PC-9 (cell line): ENCODE measurements around the gene TMEM178A. TPM values are rescaled to one million over a fixed set of nuclear protein-coding genes. Genes with fewer than 3 reads are reported as not detected.

Experiments used
- BruUV-seq: library from RNA; stranded (reverse); fragments of 400-500 nt; replicated peaks from 2 replicates; lab custom pipeline; 2021; lab: Mats Ljungman, UMichigan
- CTCF ChIA-PET: fragments of 300-600 bp; sonication (Branson Sonifier 250); formaldehyde crosslinking; loops from one replicate; lab custom pipeline; 2022; ENCODE audit warnings: antibody characterized with exemption; lab: Charles Lee
- POLR2A ChIA-PET: fragments of 300-600 bp; sonication (Branson Sonifier 250); formaldehyde crosslinking; loops from one replicate; lab custom pipeline; 2022; ENCODE audit warnings: antibody characterized with exemption; ENCODE audit not compliant: unreplicated experiment; lab: Charles Lee
- DNase-seq, 2 experiments: peaks; one replicate each; pipeline versions ENCODE4 v3.0.0 to v3.0.0-alpha.2; 2015 to 2022; ENCODE audit warnings: mixed read lengths in 1 of 2
- H2AFZ ChIP-seq: fragments of 200-600 bp; sonication (generic); 2 replicates; pipeline ENCODE4 v1.8.1; 2017; ENCODE audit warnings: antibody characterized with exemption
- H3F3A ChIP-seq: fragments of 200-600 bp; sonication (generic); 2 replicates; pipeline ENCODE4 v1.8.1; 2017; ENCODE audit warnings: antibody characterized with exemption, mild to moderate bottlenecking, low read depth; ENCODE audit not compliant: insufficient read depth
- H3K27ac ChIP-seq: fragments of 200-600 bp; sonication (generic); 2 replicates; pipeline ENCODE4 v1.6.1; 2016; ENCODE audit warnings: mixed run types
- H3K27me3 ChIP-seq: fragments of 200-600 bp; sonication (generic); 2 replicates; pipeline ENCODE4 v1.6.1; 2016; ENCODE audit warnings: low read depth, mixed run types; ENCODE audit not compliant: insufficient read depth
- H3K36me3 ChIP-seq: fragments of 200-600 bp; sonication (generic); 2 replicates; pipeline ENCODE4 v1.6.1; 2016; ENCODE audit warnings: low read depth, mixed run types
- H3K4me1 ChIP-seq: fragments of 200-600 bp; sonication (generic); replicated peaks from 2 replicates; pipeline ENCODE4 v1.6.1; 2016; ENCODE audit warnings: mixed run types; ENCODE audit not compliant: insufficient read depth
- H3K4me2 ChIP-seq: fragments of 200-600 bp; sonication (generic); 2 replicates; pipeline ENCODE4 v1.6.1; 2017; ENCODE audit warnings: mixed run types
- H3K4me3 ChIP-seq: fragments of 200-600 bp; sonication (generic); 2 replicates; pipeline ENCODE4 v1.6.1; 2016; ENCODE audit warnings: mixed run types
- H3K79me2 ChIP-seq: fragments of 200-600 bp; sonication (generic); 2 replicates; pipeline ENCODE4 v1.6.1; 2017; ENCODE audit warnings: low read depth, mixed run types
- H3K9me2 ChIP-seq: fragments of 200-600 bp; sonication (generic); 2 replicates; pipeline ENCODE4 v1.8.1; 2017; ENCODE audit warnings: mild to moderate bottlenecking; ENCODE audit not compliant: insufficient read depth
- H3K9me3 ChIP-seq: fragments of 200-600 bp; sonication (generic); 2 replicates; pipeline ENCODE4 v1.8.1; 2016; ENCODE audit warnings: low read depth; ENCODE audit not compliant: insufficient read depth
- H4K20me1 ChIP-seq: fragments of 200-600 bp; sonication (generic); 2 replicates; pipeline ENCODE4 v1.8.1; 2017; ENCODE audit not compliant: insufficient read depth
- EZH2 ChIP-seq: fragments of 200-600 bp; sonication (generic); IDR thresholded peaks from 2 replicates; pipeline ENCODE4 v1.8.0; 2017; ENCODE audit warnings: antibody characterized with exemption, low read depth
- intact Hi-C: fragments of 100-400 bp; cut with micrococcal nuclease; formaldehyde crosslinking; loops from one replicate; pipeline ENCODE4 v1.10.0; 2022; ENCODE audit not compliant: unreplicated experiment
- total RNA-seq: library from RNA; stranded (reverse); gene quantifications from 2 replicates; pipeline ENCODE4 v1.2.3, GENCODE V29; 2021
- TF ChIP-seq, protein P1 (sequence below): fragments of 200-600 bp; sonication (generic); conservative IDR thresholded peaks from 2 replicates; pipeline ENCODE4 v1.6.1; 2017; ENCODE audit warnings: mixed run types, antibody characterized with exemption, mild to moderate bottlenecking, moderate library complexity

The TMEM178A gene
- total RNA-seq, 1 experiment from 2014 or later, result 2.8 TPM

DNA sequence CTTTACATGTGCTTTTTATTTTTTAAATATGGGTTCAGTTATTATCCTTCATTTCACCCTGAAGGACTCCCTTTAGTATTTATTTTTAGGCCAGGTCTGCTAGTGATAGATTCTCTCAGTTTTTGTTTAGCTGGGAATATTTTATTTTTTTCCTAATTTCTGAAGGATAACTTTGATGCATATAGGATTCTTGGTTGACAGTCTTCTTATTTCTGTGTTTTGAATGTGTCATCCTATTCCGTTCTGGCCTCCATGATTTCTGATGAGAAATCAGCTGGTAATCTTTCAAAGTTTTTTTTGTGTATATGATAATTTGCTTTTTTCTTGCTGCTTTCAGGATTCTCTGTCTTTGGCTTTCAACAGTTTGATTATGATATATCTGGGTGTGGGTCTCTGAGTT lies 35.4 kb downstream of the TMEM178A start:
- BruUV-seq, result no TSS peak
- CTCF ChIA-PET, result interaction anchor here (0.5 kb wide), 1 partner anchor 821 kb away, joined by 4 read pairs; no protein-coding TSS in a partner anchor
- Histone ChIP-seq H3K4me3 (no peak overlapping the region), H3K9me2 (no peaks in the 10 kb centered on the region), H2AFZ (no peak overlapping the region), H3K27me3 (no peaks in the 10 kb centered on the region), H3K9me3 (peaks cover 19% of the 10 kb centered on the region), H3K4me1 (no peaks in the 10 kb centered on the region), H3K27ac (no peak overlapping the region), H4K20me1 (no peaks in the 10 kb centered on the region), H3K36me3 (no peaks in the 10 kb centered on the region), H3K4me2 (no peak overlapping the region), H3F3A (no peaks in the 10 kb centered on the region), H3K79me2 (no peaks in the 10 kb centered on the region)
- intact Hi-C loops, result no loop called here
- no peak for DNase-seq
- TF ChIP-seq EZH2, result no peak
- POLR2A ChIA-PET, result no interaction called here

DNA sequence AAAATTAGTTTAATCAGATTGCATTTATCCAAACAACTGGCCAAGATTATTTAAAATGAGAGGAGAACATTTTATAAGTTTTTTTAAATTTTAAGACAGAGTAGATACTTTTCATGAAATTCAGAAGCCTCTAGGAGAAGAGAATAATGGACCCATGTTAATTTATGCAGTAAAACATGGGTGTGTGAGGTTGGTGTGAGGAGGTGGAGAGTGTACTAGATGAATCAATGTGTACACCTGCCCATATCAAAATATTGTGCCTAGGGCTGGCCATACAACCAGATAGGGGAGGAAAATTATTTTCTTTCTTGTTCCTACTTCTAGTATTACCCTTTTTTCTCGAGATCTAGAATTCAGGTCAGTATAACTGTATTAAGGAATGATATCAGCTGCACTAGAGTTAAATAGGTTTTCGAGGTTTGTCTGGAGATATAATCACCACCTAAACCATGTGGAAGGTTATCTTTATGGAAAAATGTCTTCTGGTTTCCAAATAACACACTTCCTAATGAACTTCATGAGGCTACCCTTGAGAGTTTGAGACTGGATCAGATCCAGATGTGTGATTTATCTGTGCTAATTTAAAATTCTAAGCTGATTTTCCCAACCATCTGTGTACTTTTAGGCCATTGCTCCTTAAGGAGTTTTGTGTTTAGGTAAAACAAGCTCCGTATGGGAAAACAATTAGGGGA lies 37.6 kb downstream of the TMEM178A start:
- BruUV-seq, result no TSS peak

DNA sequence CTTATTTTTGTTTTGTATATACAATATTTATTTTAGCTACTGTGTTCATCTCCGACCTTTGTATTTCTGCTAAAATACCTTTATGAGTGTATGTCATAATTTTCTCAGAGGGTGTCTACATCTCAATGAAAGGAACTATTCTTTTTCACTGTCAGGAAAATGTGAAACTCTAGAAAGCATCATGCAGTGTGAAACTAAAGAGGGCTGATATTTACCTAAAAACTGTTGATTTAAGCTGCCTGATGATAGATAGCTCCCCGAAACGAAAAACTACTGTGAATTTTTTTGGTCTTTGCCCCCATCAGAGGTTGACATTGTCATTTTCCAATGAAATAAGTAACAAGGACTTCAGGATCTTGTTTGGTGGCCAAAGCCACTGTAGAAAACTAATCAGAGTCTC lies 38.8 kb downstream of the TMEM178A start:
- H3K36me3 ChIP-seq, result no peaks in the 10 kb centered on the region
- BruUV-seq, result no TSS peak
- H3K79me2 ChIP-seq, result no peaks in the 10 kb centered on the region
- no peak overlapping the region for H3K4me2 ChIP-seq
- H4K20me1 ChIP-seq, result no peaks in the 10 kb centered on the region
- CTCF ChIA-PET, result interaction anchor here (0.6 to 0.7 kb wide), 2 partner anchors 18 to 1133 kb away, joined by 3 to 4 read pairs; no protein-coding TSS in a partner anchor
- no peaks in the 10 kb centered on the region for H3K4me1 ChIP-seq
- no peak for TF ChIP-seq EZH2
- TF ChIP-seq, protein P1, sequence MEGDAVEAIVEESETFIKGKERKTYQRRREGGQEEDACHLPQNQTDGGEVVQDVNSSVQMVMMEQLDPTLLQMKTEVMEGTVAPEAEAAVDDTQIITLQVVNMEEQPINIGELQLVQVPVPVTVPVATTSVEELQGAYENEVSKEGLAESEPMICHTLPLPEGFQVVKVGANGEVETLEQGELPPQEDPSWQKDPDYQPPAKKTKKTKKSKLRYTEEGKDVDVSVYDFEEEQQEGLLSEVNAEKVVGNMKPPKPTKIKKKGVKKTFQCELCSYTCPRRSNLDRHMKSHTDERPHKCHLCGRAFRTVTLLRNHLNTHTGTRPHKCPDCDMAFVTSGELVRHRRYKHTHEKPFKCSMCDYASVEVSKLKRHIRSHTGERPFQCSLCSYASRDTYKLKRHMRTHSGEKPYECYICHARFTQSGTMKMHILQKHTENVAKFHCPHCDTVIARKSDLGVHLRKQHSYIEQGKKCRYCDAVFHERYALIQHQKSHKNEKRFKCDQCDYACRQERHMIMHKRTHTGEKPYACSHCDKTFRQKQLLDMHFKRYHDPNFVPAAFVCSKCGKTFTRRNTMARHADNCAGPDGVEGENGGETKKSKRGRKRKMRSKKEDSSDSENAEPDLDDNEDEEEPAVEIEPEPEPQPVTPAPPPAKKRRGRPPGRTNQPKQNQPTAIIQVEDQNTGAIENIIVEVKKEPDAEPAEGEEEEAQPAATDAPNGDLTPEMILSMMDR, result no peak
- no peaks in the 10 kb centered on the region for H3F3A ChIP-seq
- no peak overlapping the region for H3K4me3 ChIP-seq
- no peak overlapping the region for H2AFZ ChIP-seq
- DNase-seq, result no peak
- POLR2A ChIA-PET, result interaction anchor here (0.5 kb wide), 1 partner anchor 168 kb away, joined by 4 read pairs; no protein-coding TSS in a partner anchor
- H3K9me3 ChIP-seq, result peaks cover 19% of the 10 kb centered on the region
- no peaks in the 10 kb centered on the region for H3K27me3 ChIP-seq
- H3K9me2 ChIP-seq, result no peaks in the 10 kb centered on the region
- no peak overlapping the region for H3K27ac ChIP-seq
- intact Hi-C loops, result no loop called here

More for the DNA sequence above, 37.6 kb downstream of the TMEM178A start:
- no peaks in the 10 kb centered on the region for H4K20me1 ChIP-seq
- no peak overlapping the region for H2AFZ ChIP-seq
- no peaks in the 10 kb centered on the region for H3K27me3 ChIP-seq
- no peaks in the 10 kb centered on the region for H3K79me2 ChIP-seq
- no peak overlapping the region for H3K4me3 ChIP-seq
- no peaks in the 10 kb centered on the region for H3F3A ChIP-seq
- no peak for DNase-seq
- no peaks in the 10 kb centered on the region for H3K9me2 ChIP-seq
- no peak overlapping the region for H3K27ac ChIP-seq
- intact Hi-C loops, result no loop called here
- no peaks in the 10 kb centered on the region for H3K36me3 ChIP-seq
- ChIA-PET POLR2A (no interaction called here), CTCF (interaction anchor here (0.6 kb wide), 1 partner anchor 242 kb away, joined by 3 read pairs; no protein-coding TSS in a partner anchor)
- H3K4me2 ChIP-seq, result no peak overlapping the region
- H3K4me1 ChIP-seq, result no peaks in the 10 kb centered on the region
- H3K9me3 ChIP-seq, result peaks cover 19% of the 10 kb centered on the region
- no peak for TF ChIP-seq EZH2
- TF ChIP-seq, protein P1, result no peak
